Glutamatergic neuron (in vitro differentiated cells): ENCODE data around the gene P2RY8. TPM values are rescaled to one million over a fixed set of nuclear protein-coding genes. Genes with fewer than 3 reads are reported as not detected.

ENCODE experiments used
- DNase-seq: peaks from one replicate; pipeline ENCODE4 v3.0.0; 2022
- H3K27ac Mint-ChIP-seq: one replicate; pipeline ENCODE4 v1.8.0; 2020; ENCODE audit warnings: mild to moderate bottlenecking, mixed read lengths, inconsistent platforms; ENCODE audit not compliant: unreplicated experiment
- H3K27me3 Mint-ChIP-seq: one replicate; pipeline ENCODE4 v1.8.0; 2020; ENCODE audit warnings: mild to moderate bottlenecking, moderate library complexity, mixed read lengths, inconsistent platforms; ENCODE audit not compliant: unreplicated experiment
- H3K36me3 Mint-ChIP-seq: one replicate; pipeline ENCODE4 v1.8.0; 2020; ENCODE audit warnings: mild to moderate bottlenecking, mixed read lengths, inconsistent platforms; ENCODE audit not compliant: unreplicated experiment
- H3K4me1 Mint-ChIP-seq: one replicate; pipeline ENCODE4 v1.8.0; 2020; ENCODE audit warnings: mild to moderate bottlenecking, low read depth, mixed read lengths, inconsistent platforms; ENCODE audit not compliant: unreplicated experiment
- H3K4me3 Mint-ChIP-seq: one replicate; pipeline ENCODE4 v1.8.0; 2020; ENCODE audit warnings: mild to moderate bottlenecking, mixed read lengths, inconsistent platforms; ENCODE audit not compliant: unreplicated experiment
- H3K9me3 Mint-ChIP-seq: one replicate; pipeline ENCODE4 v1.8.0; 2020; ENCODE audit warnings: mild to moderate bottlenecking, moderate library complexity, mixed read lengths, inconsistent platforms; ENCODE audit not compliant: unreplicated experiment
- long read RNA-seq: library from polyadenylated mRNA; unstranded; transcript quantifications from one replicate; pipeline ENCODE4 v2.0.0, GENCODE V29; 2020; ENCODE audit not compliant: unreplicated experiment
- total RNA-seq: library from RNA; stranded (reverse); fragmentation: NEBNext Ultra II Directional; extraction: Animal tissue kit (Norgen Biotek cat#: 25700); gene quantifications from one replicate; pipeline ENCODE4 v1.2.1, GENCODE V29; 2021; ENCODE audit not compliant: unreplicated experiment
- TF ChIP-seq, protein P1 (sequence below): fragments of 200-600 bp; sonication (generic); IDR thresholded peaks from one replicate; pipeline ENCODE4 v1.5.0; 2021; ENCODE audit not compliant: partially characterized antibody, unreplicated experiment

The P2RY8 gene, protein sequence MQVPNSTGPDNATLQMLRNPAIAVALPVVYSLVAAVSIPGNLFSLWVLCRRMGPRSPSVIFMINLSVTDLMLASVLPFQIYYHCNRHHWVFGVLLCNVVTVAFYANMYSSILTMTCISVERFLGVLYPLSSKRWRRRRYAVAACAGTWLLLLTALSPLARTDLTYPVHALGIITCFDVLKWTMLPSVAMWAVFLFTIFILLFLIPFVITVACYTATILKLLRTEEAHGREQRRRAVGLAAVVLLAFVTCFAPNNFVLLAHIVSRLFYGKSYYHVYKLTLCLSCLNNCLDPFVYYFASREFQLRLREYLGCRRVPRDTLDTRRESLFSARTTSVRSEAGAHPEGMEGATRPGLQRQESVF
- 2.3 TPM for total RNA-seq
- long read RNA-seq = 0 reads

DNA sequence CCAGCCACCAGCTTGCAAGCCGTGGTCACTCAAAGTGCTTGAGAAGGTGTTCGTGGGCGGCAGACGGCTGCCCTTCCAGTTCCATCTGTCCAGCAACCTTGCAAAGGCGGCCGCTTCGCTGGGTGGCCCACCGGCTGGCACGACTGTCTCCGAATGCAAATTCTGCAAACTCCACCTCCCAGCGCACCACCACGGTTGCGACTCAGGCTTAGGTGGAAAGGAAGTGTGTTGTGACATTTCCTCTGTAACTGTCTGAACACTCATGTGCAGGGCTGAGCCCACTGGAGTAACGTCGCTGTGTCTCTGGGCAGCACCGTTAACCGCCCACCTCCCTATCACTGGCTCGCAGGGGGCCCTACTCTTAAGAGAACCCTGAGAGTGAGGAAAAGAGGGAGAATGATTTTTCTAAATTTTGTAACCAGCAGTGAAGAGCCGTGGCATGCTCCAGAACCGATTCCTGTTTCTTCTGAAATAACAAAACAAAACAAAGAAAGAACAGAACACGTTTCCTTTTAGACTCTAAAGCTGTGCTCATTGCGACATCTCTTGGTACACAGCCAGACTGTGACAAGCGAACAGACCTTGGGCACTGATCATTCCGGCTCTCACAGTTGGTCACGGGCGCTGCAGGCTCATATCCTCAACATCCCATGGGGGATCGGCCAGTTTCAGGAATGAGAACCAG is at the start of gene P2RY8:
Gene P2RY8, minus strand, starts transcription at position 155 of the 685 bp plus-strand sequence. CDS start 70,627 bp downstream, outside the sequence.
- H3K36me3 Mint-ChIP-seq = no peaks in the 10 kb centered on the region
- H3K4me3 Mint-ChIP-seq = no peak within 1 kb of the TSS
- no peak for DNase-seq
- H3K27ac Mint-ChIP-seq = no peak within 1 kb of the TSS
- H3K9me3 Mint-ChIP-seq = peaks cover 1% of the 10 kb centered on the region
- no peaks in the 10 kb centered on the region for H3K4me1 Mint-ChIP-seq
- H3K27me3 Mint-ChIP-seq = peaks cover 2% of the 10 kb centered on the region
- TF ChIP-seq, protein P1, sequence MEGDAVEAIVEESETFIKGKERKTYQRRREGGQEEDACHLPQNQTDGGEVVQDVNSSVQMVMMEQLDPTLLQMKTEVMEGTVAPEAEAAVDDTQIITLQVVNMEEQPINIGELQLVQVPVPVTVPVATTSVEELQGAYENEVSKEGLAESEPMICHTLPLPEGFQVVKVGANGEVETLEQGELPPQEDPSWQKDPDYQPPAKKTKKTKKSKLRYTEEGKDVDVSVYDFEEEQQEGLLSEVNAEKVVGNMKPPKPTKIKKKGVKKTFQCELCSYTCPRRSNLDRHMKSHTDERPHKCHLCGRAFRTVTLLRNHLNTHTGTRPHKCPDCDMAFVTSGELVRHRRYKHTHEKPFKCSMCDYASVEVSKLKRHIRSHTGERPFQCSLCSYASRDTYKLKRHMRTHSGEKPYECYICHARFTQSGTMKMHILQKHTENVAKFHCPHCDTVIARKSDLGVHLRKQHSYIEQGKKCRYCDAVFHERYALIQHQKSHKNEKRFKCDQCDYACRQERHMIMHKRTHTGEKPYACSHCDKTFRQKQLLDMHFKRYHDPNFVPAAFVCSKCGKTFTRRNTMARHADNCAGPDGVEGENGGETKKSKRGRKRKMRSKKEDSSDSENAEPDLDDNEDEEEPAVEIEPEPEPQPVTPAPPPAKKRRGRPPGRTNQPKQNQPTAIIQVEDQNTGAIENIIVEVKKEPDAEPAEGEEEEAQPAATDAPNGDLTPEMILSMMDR = no peak

DNA sequence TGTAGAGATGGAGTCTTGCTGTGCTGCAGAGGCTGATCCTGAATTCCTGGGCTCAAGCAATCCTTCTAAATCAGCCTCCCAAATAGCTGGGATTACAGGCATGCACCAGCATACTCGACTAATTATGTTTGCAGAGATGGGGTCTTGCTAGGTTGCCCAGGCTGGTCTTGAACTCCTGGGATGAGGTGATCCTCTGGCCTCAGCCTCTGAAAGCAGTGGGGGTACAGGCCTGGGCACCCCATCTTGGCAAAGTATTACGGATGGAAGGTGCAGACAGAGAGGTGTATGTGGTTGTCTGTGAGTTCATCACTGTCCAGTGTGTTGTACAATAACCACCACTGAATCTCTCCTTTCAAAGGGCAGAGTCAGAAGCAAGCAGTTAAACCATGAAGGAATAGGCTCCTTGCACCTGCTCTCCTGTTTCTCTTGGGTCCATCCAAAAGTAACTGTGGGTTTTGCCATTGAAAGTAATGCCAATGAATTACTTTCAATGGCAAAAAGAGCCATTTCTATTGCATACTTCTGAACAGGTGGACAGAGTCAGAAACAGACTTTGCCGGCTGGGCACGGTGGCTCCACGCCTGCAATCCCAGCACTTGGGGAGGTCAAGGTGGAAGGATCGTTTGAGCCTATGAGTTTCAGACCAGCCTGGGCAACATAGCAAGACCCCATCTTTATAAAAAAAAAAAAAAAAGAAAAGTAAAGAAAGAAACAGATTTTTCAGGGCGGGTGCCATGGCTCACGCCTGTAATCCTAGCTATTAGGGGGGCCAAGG is 47.4 kb upstream of the P2RY8 start:
- no peak for DNase-seq
- Mint-ChIP-seq H3K27ac (no peak overlapping the region), H3K27me3 (peaks cover 2% of the 10 kb centered on the region), H3K9me3 (peaks cover 1% of the 10 kb centered on the region), H3K4me1 (no peaks in the 10 kb centered on the region), H3K36me3 (no peaks in the 10 kb centered on the region), H3K4me3 (no peak overlapping the region)
- TF ChIP-seq, protein P1 = no peak

DNA sequence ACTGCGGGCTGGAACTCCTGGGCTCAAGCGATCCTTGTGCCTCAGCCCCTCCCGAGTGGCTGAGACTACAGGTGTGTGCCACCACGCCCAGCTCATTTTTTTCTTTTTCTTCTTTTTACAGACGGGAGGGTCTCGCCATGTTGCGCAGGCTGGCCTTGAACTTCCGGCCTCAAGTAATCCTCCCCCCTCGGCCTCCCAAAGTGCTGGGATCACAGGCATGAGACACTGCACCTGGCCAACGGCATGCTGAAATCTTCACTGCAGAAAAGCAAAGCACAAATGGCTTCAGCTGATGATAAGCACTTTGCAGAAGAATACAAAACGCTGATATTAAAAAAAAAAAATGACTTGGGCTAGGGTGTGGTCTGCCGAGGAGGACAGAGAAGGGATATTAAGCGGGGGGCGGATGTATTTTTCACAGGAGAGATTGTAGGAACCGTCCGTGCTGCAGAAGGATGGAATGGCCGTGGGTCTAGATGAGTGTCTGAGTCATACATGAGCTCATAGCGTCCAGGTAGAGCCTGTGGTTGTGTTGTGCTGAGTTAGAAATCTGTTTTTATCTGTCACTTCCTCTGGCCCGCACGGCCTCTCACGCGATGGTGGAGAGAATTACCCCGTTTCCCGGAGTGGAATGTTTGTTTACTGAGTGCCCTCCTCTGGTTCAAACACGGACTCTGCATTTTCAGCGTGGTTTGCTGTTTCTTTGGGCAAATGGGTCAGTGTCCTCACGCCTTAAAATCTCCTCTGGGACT is 45.9 kb upstream of the P2RY8 start:
- H3K4me3 Mint-ChIP-seq = no peak overlapping the region
- H3K27me3 Mint-ChIP-seq = peaks cover 2% of the 10 kb centered on the region
- peaks cover 1% of the 10 kb centered on the region for H3K9me3 Mint-ChIP-seq
- H3K27ac Mint-ChIP-seq = no peak overlapping the region
- no peaks in the 10 kb centered on the region for H3K36me3 Mint-ChIP-seq
- H3K4me1 Mint-ChIP-seq = no peaks in the 10 kb centered on the region
- DNase-seq = no peak
- TF ChIP-seq, protein P1 = no peak

DNA sequence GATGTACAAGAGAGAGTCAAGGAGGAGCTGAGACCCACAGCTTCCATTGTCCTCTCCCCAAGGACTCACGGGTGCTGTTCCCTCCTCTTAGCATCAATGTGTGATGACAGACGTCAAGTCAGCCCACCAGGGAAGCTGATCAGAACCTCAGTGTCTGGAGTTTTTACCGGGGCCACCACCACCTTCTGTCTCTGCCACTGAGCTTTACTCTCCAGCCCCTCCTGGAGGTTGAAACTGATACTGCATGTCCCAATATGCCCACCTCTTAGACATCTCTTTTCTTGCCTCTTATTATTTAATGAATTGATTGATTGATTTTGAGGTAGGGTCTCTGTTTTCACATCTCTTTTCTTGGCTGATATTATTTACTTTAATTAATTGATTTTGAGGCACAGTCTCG is 44.1 kb upstream of the P2RY8 start:
- Mint-ChIP-seq H3K9me3 (peaks cover 1% of the 10 kb centered on the region), H3K27ac (no peak overlapping the region), H3K4me1 (no peaks in the 10 kb centered on the region), H3K36me3 (no peaks in the 10 kb centered on the region), H3K27me3 (peaks cover 2% of the 10 kb centered on the region), H3K4me3 (no peak overlapping the region)
- DNase-seq = peak; percentile 77
- TF ChIP-seq, protein P1 = peak; percentile 90
